UCSD-AML1 (cell line): Measurements from ENCODE around the gene TMEM132E.

Experiments
- DNase-seq: peaks from one replicate; lab custom pipeline; 2025; ENCODE audit not compliant: unreplicated experiment; lab: John Stamatoyannopoulos, UW

Gene TMEM132E

DNA sequence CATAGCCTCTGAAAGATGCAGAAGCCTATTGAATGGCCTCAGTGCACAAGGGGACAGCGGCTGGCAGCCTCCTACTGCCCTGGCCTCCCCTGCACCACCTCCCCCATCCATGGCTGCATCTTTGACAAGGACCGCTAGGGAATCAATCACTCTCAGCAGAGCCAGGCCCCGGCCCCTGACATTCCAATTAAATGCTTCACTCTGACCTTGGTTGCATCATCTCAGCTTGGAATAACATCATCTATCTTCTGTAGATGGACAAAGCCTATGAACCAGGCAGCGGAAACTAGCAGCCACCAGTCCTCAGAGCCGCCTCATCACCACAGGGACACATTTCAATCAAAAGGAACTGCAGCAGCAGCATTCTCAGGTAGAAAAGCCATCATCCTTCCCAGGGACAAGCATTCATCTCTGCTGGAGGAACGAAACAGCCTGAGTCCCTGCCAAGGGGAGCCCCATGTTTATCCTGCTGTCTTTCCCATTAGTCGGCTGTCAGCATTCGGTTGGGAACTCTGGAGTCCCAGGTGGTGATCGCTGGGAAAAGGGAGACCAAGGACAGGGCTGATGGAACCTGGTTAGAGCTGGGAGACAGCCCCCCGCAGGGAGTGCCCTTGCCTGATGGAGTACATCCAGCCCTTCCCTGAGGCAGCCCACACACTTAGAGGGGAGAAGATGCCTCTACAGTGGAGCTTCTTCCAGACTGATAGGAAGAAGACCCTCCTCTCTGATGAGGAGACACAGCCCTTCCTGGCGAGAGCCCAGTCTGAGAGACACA is 11.5 kb upstream of the TMEM132E start:
- DNase-seq: no peak

GRCh38 chr17:34568953-34569352 is 10.4 kb upstream of the TMEM132E start:
- no peak for DNase-seq

- no peak for DNase-seq
Observed at GRCh38 chr17:34569591-34569990, 9.8 kb upstream of the TMEM132E start.

GRCh38 chr17:34570506-34570905 is 8.9 kb upstream of the TMEM132E start:
- DNase-seq: no peak

- no peak for DNase-seq
Observed at GRCh38 chr17:34571428-34572130, 7.8 kb upstream of the TMEM132E start.

- DNase-seq: no peak
Observed at GRCh38 chr17:34572483-34572882, 6.9 kb upstream of the TMEM132E start.

- DNase-seq: no peak
Observed at GRCh38 chr17:34575182-34575581, 4.2 kb upstream of the TMEM132E start.

DNA sequence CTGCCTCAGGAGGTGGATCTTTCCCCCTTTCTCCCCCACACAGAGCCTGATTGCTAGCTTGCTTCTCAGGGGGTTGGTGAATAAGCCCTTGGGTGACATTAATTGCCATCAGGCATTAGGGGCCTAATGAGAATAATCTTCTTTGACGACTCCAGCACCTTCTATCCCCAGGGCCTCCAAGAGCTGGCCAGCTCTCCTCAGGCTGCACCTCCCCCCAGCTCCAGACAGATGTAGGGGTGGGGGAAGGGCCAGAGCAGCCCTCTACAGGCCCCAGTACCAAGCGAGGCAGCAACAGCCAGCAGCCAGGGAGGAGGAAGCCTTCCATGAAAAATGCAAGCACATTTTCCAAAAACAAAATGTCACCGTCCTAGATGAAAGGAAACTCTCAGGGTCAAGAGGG is 1.4 kb upstream of the TMEM132E start:
- no peak for DNase-seq

DNA sequence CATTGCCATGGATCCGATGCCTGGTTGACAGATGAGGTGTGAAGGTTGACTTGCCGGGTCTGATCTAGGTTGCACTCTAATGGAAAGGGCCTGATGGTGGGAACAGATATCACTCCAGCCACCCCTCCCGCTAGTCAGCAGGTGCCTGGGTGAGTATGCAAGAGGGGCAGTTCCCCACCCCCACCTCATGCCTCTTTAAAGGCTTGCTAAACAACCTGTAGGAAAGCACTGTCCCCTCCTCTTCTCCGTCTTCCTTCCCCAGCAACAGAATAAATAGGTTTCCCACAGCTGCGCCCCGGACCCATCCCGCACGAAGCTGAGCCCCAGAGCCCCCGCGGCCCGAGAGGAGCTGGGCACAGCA is 746 bp upstream of the TMEM132E start:
- no peak for DNase-seq

DNA sequence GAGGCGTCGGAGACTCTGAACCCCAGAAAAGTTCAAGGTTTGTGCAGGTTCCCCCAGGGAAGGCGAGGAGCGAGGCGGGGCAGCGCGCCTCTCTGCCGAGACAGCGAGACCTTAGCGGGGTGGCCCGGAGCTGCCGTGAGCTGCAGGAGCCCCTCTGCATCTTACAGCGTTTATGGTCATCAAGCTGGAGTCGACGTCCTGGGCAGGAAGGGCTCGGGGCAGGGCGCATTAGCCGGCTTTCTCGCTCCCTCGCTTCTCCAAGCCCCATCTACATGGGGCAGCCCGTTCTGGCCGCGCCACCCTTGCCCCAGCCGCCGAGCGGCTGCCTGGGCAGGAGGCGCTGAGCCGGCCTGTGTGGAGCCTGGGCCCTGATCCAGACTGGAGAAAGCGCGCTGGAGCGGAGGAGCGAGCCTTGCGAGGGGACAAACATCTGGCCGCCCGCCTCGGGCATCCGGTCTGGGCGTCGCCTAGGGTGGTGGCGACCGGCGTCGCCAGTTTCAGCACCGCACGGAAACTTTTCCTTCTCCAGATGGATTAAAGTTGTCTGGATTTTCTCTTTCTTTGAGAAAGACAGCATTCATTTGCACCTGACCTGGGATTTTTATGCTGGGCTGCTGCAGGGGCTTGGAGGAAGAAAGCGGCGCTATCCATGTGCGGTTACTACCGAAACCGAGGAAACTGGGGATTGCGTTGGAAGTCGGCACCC is 750 bp downstream of the TMEM132E start:
- no peak for DNase-seq

DNA sequence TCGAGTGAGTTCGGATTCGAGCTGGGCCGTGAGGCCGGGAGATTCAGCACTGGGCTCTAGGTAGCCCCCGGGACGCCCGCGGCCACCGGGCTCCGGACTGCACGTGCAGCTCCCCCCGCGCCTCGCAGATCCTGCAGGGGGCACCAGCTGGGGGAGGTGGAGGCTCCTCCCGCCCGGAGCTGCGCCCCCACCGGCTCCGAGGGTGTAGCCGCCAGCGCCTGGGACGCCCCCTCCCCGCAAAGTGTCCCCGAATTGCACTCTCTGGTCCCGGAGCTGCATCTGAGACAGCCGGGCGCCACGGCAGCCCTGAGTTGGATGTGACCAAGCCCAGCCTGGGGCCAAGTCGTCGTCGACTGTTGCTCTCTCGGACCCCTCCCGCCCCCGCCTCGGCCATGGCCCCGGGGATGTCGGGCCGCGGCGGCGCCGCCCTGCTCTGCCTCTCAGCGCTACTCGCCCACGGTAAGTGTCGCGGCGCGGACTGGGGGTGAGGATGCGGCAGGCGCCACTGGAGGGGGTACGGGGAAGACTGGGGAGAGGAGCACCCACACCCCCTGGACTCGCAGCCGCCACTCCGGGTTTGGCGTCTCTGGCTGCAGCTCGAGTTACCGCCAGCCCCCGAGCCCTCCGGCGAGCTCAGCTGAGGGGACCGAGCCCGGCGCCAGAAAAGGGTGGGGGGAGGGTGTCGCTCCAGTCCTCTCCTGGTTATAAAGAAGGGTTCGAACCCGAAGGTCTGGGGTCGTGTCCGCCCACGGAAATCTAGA is 1.5 kb downstream of the TMEM132E start:
- DNase-seq: no peak

DNA sequence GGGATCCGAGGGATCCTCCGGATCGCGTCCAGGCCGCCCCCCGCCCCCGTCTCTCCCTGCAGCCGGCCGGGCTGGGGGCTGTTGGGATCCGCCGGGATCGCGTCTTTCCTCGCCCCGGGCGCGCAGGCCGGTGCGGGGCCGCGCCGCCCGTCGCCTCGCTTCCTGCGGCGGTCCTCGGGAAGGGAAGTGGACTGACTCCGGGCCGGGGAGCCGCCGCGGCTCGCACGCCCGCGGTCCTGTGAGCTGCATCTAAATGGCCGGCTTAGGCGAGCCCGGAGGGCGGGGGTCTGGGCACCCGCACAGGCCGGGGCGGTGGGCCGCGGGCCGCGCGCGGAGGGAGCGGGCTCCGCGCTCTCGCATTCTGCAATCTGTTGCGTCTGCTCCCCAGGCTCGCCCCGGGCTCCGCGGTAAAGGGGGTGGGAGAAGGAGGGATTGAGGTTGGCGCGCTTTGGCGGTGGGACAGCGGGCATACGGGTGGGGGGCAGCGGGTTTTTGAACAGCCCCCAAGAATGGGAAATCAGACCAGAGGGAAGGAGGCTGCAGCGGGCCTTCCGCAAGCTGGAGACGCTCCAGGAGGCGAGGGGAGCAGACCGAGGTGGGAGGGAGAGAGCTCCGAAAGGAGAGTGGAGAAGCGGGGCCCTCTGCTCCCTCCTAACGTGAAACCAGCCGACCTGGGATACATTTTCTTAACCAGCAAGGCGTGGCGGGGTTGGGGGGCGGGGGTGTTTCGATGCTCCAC is 2.2 kb downstream of the TMEM132E start:
- DNase-seq: no peak

- no peak for DNase-seq
Observed at GRCh38 chr17:34582185-34582900, 3.0 kb downstream of the TMEM132E start.

DNA sequence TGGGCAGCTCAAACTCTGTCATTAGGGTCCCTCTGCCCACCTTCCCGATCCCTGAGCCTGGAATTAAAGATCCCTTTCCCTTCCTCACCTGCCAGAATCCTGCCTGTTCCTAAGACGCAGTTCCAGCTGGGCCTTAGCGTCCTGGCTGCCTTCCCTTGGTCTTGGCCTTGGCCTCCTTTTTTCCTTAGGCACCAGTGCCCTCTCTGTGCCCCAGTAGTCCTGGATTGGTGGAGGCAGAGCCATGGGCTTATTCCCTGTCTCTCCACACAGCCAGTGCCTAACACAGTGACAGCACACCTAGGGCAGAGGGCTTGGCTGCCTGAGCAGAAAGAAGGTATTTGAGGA is 3.5 kb downstream of the TMEM132E start:
- DNase-seq: no peak

- DNase-seq: no peak
Observed at GRCh38 chr17:34584805-34585416, 5.5 kb downstream of the TMEM132E start.

DNA sequence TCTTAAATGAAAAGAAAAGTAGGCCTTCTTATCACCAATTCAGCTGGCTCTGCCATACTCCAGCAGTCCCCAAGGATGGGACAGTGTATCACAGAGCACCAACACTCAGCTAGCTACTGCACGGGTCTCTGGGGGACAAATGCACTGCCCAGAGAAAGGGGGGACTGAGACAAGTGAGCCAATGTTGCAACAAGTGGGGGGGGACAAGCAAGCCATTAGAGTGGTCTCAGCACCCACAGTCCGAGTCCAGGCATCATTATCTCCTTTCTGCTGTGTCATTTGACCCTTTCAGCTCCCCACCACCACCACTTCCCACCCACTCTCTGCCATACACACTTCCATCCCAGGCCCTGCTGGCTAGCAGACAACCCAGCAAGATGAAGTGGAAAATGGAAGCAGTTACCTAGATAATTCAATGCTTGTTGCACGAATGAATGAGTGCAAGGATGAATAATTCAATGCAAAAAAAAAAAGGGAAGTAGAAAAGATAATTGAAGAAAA is 7.0 kb downstream of the TMEM132E start:
- DNase-seq: no peak

DNA sequence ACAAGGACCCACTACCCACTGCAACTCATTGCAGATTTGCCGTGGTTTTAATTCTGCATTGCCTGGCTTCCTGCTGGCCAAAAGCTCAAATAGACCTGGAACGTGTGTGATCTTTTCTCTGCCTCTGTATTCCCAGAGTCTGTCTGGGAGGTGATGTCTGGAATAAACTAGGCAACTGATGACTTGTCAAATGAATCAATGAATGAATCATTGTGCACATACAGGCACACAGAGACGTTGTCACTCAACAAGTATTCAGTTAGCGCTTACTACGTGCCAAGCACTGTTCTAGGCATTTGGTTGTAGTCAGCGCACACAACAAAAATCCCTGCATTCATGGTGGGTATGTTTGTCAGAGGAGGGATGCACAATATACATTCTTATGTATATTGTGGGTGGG is 8.9 kb downstream of the TMEM132E start:
- no peak for DNase-seq

DNA sequence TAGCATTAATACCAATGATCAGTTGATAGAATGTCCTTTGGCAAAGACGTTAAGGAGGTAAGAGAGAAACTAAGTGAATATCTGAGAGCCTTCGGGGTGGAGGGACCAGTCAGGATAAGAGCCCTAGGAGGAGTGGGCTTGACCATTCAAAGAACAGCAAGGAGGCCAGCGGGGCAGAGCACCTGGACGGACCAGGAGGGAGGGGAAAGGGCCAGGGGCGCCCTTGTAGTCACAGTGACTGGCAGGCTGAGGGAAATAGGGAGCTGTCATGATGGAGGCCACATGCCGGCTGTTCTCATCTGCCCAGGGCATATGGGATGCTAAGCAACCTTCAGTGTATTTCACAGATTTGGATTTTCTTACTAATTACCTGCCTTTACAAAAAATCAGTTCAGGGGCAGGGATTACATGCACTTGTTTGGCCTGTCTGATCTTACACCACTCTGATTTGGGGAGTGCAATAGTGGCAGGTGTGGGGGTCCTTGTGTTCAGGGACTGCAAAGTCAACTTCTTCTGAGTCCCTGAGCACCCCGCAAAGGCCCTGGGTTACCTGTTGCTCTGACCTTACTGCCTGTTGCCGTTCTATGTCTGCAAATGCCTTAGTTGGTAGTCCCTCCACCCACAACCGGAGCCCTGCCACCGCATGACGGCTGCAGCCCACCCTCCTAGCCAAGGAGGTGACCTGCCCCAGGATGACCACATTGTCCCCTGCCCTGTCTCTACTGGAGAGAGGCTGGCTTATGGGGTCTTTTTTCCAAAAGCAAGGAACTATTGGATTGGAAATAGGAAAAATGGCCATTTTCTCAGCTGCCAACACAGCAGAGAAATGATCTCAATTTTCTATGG is 10.0 kb downstream of the TMEM132E start:
- DNase-seq: no peak

DNA sequence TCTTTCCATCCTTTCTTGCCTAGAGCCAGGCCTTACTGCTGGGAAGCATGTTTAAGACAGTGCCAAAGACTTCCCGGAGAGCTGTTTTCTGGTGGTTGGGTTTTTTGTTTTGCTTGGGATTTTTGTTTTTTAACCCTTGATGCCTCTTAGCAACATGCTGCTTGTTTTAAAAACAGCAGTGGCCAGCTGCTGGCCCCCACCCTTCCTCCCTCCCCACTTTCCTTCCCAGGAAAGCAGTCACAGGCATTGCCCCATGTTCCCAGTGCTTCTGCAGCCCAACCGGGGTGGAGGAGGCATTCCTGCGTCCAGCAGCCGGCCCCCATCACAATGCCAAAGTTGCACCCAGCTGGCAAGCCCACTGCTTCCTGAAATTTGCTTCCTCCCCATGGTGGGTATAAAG is 12.6 kb downstream of the TMEM132E start:
- no peak for DNase-seq
